ENCODE measurements around the gene ACOT11. TPM values are rescaled to one million over a fixed set of nuclear protein-coding genes. Genes with fewer than 3 reads are reported as not detected.

ACOT11 gene
- 6.7 TPM for total RNA-seq

DNA sequence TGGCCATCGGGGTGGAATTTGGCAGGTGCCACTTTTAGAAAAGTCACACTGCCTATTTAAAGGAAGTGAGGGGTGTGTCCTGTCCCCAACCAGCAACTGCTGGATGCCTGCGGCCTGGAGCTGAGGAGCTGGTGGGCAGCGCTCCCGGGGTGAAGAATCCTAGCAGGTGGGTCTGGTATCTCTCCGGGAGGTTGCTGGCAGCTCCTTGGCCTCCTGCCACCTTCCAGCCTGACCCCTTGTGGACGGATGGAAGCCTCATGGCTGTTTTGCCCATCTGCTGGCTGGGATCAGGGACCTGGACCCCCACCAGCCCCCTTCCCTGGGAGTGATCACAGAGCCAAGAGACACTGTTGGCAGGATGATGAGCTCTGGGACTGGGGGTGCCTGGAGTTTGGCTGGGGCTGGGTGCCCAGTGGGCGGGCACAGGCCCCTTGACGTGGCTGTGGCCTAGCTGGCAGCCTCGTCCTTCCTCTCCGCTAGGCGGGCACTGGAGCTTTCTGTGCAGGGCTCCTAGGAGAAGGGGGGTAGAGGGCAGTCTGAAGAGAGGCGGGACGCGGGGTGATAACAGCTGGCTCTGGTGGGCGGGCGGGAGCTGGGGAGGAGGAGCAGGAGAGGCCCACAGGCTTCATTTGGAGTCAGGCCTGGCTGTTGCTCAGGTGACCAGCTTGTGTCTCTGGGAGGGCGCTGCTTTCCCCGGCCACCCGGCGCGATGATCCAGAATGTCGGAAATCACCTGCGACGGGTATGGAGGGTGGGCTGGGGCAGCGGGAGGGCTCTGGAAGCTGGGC, at the start of gene ACOT11:
Gene ACOT11 (plus strand): TSS at position 628 of the 788 bp plus-strand sequence. CDS start 82 bp downstream, at position 710.

DNA sequence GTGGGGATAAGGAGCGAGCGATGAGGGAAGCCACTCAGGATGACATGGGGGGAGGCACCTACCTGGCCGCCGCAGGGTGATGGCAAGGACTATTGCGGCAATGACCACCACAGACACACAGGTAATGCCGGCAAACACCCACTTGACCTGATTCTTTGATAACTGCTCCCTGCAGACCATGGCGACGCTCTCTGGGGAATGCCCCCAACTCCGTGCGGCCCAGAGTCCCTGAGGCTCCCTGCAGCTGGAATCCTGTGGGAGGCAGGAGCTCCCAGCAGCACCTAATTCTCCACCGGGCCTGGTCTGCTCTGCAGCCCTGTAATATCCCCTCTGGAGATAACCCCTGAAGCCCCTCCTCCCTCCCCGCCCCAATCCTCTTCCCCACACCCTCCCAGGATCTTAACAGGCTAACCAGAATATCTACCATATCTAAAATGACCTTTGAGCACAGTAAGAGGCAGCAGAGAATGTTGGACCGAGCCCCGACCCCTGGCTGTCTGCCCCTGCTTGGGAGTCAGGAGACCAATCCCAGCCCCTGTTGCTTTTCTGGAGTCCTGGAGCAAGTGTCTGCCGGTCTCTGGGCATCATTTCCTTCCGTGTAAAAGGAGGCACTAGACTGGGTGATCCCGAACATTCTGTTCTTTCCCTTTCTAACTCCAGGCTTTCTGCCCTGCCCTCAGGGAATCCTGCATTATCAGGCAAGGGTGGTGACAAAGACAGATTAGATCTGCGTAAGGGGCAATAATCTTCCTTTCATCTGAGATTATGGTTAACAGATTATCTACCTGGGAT, 75.4 kb downstream of the ACOT11 start, which contains the start of gene FAM151A:
Gene FAM151A (minus strand): TSS at position 310 of the 792 bp plus-strand sequence. CDS start 130 bp downstream, at position 180.

DNA sequence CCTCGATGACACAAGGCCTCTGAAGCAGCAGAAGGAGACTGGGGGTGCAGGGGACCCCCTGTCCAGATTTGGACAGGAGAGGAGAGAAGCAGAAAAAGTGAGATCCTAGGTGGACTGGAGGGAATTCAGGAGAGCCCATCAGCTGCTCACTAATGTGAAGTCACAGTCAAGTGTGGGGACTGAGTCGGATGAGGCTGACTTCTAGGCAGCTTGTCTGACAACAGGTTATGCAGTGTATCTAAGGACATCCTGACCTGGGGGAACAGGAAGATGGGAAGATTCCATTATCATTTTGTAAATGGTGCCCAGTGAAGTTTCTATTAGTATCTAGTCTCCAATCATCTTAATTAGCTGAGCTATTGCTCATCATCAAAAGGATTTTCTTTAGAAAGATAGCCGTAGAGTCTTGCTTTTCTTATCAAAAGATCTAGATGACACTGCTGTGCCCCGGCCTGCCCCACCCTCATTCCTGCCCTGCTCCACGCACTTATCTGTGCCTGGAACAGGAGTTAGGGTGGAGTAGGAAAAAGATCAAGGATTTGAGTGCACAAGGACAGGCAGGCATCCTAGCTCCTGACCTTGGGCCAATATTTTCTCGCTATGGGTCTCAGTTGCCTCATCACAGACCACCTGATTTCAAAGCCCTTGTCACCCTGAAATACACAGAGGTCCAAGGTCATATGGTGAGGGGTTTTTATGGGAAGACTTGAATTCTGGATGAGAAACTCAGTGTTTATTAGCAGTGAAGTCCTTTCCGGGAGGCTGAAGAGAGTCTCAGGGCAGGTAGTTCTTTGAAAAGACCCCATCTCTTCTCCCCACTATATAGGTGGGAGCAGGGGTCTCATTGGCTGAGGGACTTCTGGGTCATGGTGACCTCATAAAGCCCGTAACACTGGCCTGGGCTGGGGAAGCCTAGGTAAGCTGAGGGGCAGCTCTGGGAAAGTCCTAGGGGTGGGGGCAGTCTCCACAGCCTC, 93.1 kb downstream of the ACOT11 start, which contains the start of gene MROH7:
Gene MROH7 (plus strand): TSS at position 924 of the 974 bp plus-strand sequence. CDS start 11,141 bp downstream, outside the sequence.

Small RNA genes lying within 50 kb of the gene (small RNA-seq; reads per million reads assigned to genes)
- not detected for gene AC099796.2

Other genes with a start within 250 kb of the ACOT11 start
- gene SSBP3, start 141.8 kb upstream of the ACOT11 start, total RNA-seq, result 36.7 TPM
- gene FAM151A, start 75.3 kb downstream of the ACOT11 start, total RNA-seq, result not detected
- gene MROH7, start 93.6 kb downstream of the ACOT11 start, total RNA-seq, result 2.5 TPM
- 19.6 TPM for gene TTC4, start 167.6 kb downstream of the ACOT11 start, total RNA-seq
- 4.2 TPM for gene PARS2, start 216.3 kb downstream of the ACOT11 start, total RNA-seq